Measurements from ENCODE around the gene PTPN4. TPM values are rescaled to one million over a fixed set of nuclear protein-coding genes. Genes with fewer than 3 reads are reported as not detected.

PTPN4 gene
- total RNA-seq, 1 experiment from 2014 or later = 80.5 TPM

- Mint-ChIP-seq H3K4me3 (no peak overlapping the region), H3K9me3 (no peaks in the 10 kb centered on the region), H3K27ac (no peak overlapping the region), H3K4me1 (no peaks in the 10 kb centered on the region), H3K27me3 (ENCODE audit: low read depth) (no peaks in the 10 kb centered on the region), H3K36me3 (ENCODE audit: insufficient read depth in 1 of 3, low read depth in 3 of 3) (peaks cover 10 to 35% (median 31%) of the 10 kb centered on the region in 3 experiments; a peak in 6 of 7 replicates)
- H3K79me1 ChIP-seq (ENCODE audit: insufficient read depth, low read depth, low read length, poor library complexity, severe bottlenecking) = no peaks in the 10 kb centered on the region
- no peaks in the 10 kb centered on the region for H3K9me3 ChIP-seq (ENCODE audit: control insufficient read depth, low read depth, low read length)
- H3K23me2 ChIP-seq (ENCODE audit: insufficient read length, low read depth, low read length, poor library complexity, severe bottlenecking) = no peaks in the 10 kb centered on the region
- H2AFZ ChIP-seq (ENCODE audit: low read length) = no peak overlapping the region
- no peak for TF ChIP-seq CTCF (conservative IDR thresholded peaks at IDR 0.05)
- H3K4me2 ChIP-seq (ENCODE audit: insufficient read depth, insufficient read length, low read length) = no peak overlapping the region
- no CpG with 5 or more reads among the region's 3 CpGs for WGBS (ENCODE audit: extremely low coverage, insufficient read length, low lambda C conversion rate)
- no peak overlapping the region for H2BK120ac ChIP-seq (ENCODE audit: low read depth, low read length, poor library complexity, severe bottlenecking)
- no peak overlapping the region for H4K5ac ChIP-seq (ENCODE audit: insufficient read length, low read depth, low read length)
- no peak overlapping the region for H2BK12ac ChIP-seq (ENCODE audit: insufficient read length, low read depth, low read length)
- no peak overlapping the region for H2AK5ac ChIP-seq (ENCODE audit: insufficient read length, low read length)
- no peak overlapping the region for H2BK15ac ChIP-seq (ENCODE audit: low read depth, low read length)
- H4K8ac ChIP-seq (replicated peaks; ENCODE audit: insufficient read length, low read depth, low read length) = no peak overlapping the region
- no peak for DNase-seq
- H4K91ac ChIP-seq (ENCODE audit: insufficient read length, low read depth, low read length) = no peak overlapping the region
- H2BK5ac ChIP-seq (ENCODE audit: insufficient read length, low read length) = no peak overlapping the region
- H3K23ac ChIP-seq (ENCODE audit: insufficient read length, low read depth, low read length) = no peak overlapping the region
- no peaks in the 10 kb centered on the region for H3K4me1 ChIP-seq (ENCODE audit: insufficient read depth, low read length)
- H3K79me2 ChIP-seq (ENCODE audit: insufficient read depth, low read length) = no peaks in the 10 kb centered on the region
- H3K18ac ChIP-seq (ENCODE audit: insufficient read length, low read depth, low read length) = no peak overlapping the region
- H4K20me1 ChIP-seq (ENCODE audit: control insufficient read depth, insufficient read depth, insufficient read length) = no peaks in the 10 kb centered on the region
- no peak overlapping the region for H2BK20ac ChIP-seq (ENCODE audit: low read depth, low read length, poor library complexity, severe bottlenecking)
- no peak overlapping the region for H3K27ac ChIP-seq (ENCODE audit: insufficient read length, low read depth, low read length)
- H3K56ac ChIP-seq (ENCODE audit: insufficient read length, low read depth, low read length) = no peak overlapping the region
- no peaks in the 10 kb centered on the region for H3K27me3 ChIP-seq (ENCODE audit: insufficient read depth, low read length)
- H3K9ac ChIP-seq (ENCODE audit: extremely low read depth, insufficient read length, low read length) = no peak overlapping the region
- H3T11ph ChIP-seq (ENCODE audit: low read length) = no peak overlapping the region
- H3K4ac ChIP-seq (ENCODE audit: low read depth, low read length) = no peak overlapping the region
- H3K14ac ChIP-seq (ENCODE audit: insufficient read depth, low read length) = no peak overlapping the region
These were observed 180.2 kb downstream of the PTPN4 start for GRCh38 chr2:119939915-119940314.
